IPS-20b (cell line): Measurements from ENCODE around the gene KCNMA1.

Experiments
- H3K27ac ChIP-seq: one replicate; pipeline ENCODE4 v1.5.1; 2013; ENCODE audit warnings: low read length
- H3K27me3 ChIP-seq: 2 replicates; pipeline ENCODE4 v1.6.1; 2013; ENCODE audit warnings: mild to moderate bottlenecking, low read length, inconsistent platforms; ENCODE audit not compliant: insufficient read depth
- H3K36me3 ChIP-seq: 2 replicates; pipeline ENCODE4 v1.6.1; 2013; ENCODE audit warnings: low read depth, mild to moderate bottlenecking, inconsistent platforms, low read length, moderate library complexity; ENCODE audit not compliant: insufficient read depth
- H3K4me1 ChIP-seq: 2 replicates; pipeline ENCODE4 v1.6.1; 2013; ENCODE audit warnings: mild to moderate bottlenecking, control low read depth, inconsistent platforms, low read length, moderate library complexity; ENCODE audit not compliant: insufficient read depth
- H3K4me3 ChIP-seq: 2 replicates; pipeline ENCODE4 v1.5.1; 2013; ENCODE audit warnings: mild to moderate bottlenecking, low read length, inconsistent platforms
- H3K9ac ChIP-seq: 2 replicates; pipeline ENCODE4 v1.6.1; 2013; ENCODE audit warnings: low read depth, mild to moderate bottlenecking, inconsistent platforms, low read length, moderate library complexity
- H3K9me3 ChIP-seq: 2 replicates; pipeline ENCODE4 v1.6.1; 2013; ENCODE audit warnings: mild to moderate bottlenecking, low read depth, low read length, inconsistent platforms; ENCODE audit not compliant: insufficient read depth

Gene KCNMA1

GRCh38 chr10:77613476-77614130 is 24.0 kb downstream of the KCNMA1 start:
- Histone ChIP-seq H3K4me3 (no peak overlapping the region), H3K27ac (no peak overlapping the region), H3K9me3 (no peaks in the 10 kb centered on the region), H3K4me1 (no peaks in the 10 kb centered on the region), H3K27me3 (no peaks in the 10 kb centered on the region), H3K36me3 (no peaks in the 10 kb centered on the region), H3K9ac (no peak overlapping the region)

DNA sequence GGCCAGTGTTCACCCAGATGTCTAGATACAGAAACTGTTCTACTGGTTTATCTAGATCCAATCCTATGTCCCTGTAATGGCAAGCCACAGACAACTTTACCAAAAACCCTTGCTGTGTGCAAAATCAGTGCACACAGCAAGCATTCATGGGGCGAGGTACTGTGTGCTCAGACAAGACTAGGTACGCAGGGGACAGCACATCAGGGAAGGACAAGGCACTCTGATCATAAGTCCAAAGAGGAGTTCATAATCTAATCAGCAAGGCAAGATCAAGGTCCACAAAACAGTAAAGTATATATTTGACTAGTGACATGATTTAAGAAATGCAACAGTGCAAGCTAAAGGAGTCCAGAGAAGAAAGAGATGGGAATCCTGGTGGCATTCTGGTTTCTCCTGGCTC is 25.9 kb downstream of the KCNMA1 start:
- Histone ChIP-seq H3K4me3 (no peak overlapping the region), H3K36me3 (no peaks in the 10 kb centered on the region), H3K9ac (no peak overlapping the region), H3K27me3 (no peaks in the 10 kb centered on the region), H3K4me1 (no peaks in the 10 kb centered on the region), H3K9me3 (no peaks in the 10 kb centered on the region), H3K27ac (no peak overlapping the region)

DNA sequence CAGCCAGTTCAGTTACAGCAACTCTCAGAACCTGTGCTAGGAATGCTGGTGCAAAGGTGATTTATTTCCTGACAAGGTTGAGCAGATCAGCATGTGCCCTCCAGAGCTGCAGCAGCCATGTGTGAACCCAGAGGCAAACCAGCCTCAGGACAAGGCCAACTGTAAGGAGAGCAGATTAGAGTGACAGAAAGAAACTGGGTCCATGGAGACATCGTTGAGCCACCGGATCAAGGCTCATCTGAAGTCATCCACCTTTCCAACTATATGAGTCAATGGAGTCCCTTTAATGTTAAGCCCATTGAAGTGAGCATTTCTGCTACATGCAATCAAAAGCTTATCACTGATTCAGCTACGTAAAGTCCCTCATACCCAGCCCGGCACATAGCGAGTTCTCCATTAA is 26.4 kb downstream of the KCNMA1 start:
- no peak overlapping the region for H3K4me3 ChIP-seq
- H3K27ac ChIP-seq: no peak overlapping the region
- H3K9me3 ChIP-seq: no peaks in the 10 kb centered on the region
- H3K36me3 ChIP-seq: no peaks in the 10 kb centered on the region
- H3K4me1 ChIP-seq: no peaks in the 10 kb centered on the region
- no peaks in the 10 kb centered on the region for H3K27me3 ChIP-seq
- H3K9ac ChIP-seq: no peak overlapping the region

GRCh38 chr10:77609781-77610272 is 27.8 kb downstream of the KCNMA1 start:
- Histone ChIP-seq H3K9ac (no peak overlapping the region), H3K9me3 (no peaks in the 10 kb centered on the region), H3K4me3 (no peak overlapping the region), H3K4me1 (no peaks in the 10 kb centered on the region), H3K27me3 (no peaks in the 10 kb centered on the region), H3K36me3 (no peaks in the 10 kb centered on the region), H3K27ac (no peak overlapping the region)

DNA sequence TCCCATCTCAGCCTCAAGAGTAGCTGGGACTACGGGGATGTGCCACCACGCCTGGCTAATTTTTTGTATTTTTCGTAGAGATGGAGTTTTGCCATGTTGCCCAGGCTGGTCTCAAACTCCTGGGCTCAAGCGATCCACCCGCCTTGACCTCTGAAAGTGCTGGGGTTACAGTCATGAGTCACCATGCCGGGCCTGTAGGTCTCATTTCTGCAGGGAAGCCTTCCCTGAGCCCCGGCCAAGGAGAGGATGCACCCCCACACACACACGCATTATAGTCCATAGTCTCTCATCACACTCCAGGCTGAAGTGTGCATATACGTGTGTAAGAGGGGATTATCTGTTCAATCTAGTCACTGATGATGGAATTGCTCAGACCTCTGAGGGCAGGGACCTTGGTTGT is 29.3 kb downstream of the KCNMA1 start:
- no peak overlapping the region for H3K4me3 ChIP-seq
- H3K36me3 ChIP-seq: no peaks in the 10 kb centered on the region
- H3K4me1 ChIP-seq: peaks cover 7% of the 10 kb centered on the region; the same call in 1 of the 2 replicates
- H3K9ac ChIP-seq: no peak overlapping the region
- H3K27ac ChIP-seq: no peak overlapping the region
- no peaks in the 10 kb centered on the region for H3K9me3 ChIP-seq
- no peaks in the 10 kb centered on the region for H3K27me3 ChIP-seq

- no peak overlapping the region for H3K27ac ChIP-seq
- H3K36me3 ChIP-seq: no peaks in the 10 kb centered on the region
- H3K9me3 ChIP-seq: no peaks in the 10 kb centered on the region
- no peak overlapping the region for H3K9ac ChIP-seq
- H3K4me3 ChIP-seq: no peak overlapping the region
- H3K4me1 ChIP-seq: peaks cover 14% of the 10 kb centered on the region
- no peaks in the 10 kb centered on the region for H3K27me3 ChIP-seq
Observed at GRCh38 chr10:77606751-77607150, 30.9 kb downstream of the KCNMA1 start.

DNA sequence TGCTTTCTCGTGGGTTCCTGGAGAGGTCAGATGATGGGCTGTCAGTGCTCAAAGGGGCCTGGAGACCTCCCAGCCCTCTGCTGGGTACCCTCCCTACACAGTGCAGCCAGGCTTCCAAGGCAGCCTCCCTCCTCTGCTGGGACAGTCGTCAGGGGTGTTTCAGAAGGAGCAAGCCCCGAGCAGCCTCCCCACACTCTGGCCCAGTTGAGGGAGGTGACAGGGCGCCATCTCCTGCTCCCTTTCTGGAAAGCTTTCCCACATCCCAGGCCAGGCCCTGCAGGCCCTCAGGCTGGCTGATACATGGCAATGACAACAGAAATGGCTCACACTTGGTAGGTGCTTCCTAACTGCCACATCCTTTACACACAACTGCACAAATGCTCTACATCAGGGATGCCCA is 32.1 kb downstream of the KCNMA1 start:
- H3K27me3 ChIP-seq: no peaks in the 10 kb centered on the region
- no peaks in the 10 kb centered on the region for H3K36me3 ChIP-seq
- H3K9me3 ChIP-seq: no peaks in the 10 kb centered on the region
- H3K4me1 ChIP-seq: peaks cover 14% of the 10 kb centered on the region
- H3K4me3 ChIP-seq: no peak overlapping the region
- no peak overlapping the region for H3K9ac ChIP-seq
- H3K27ac ChIP-seq: no peak overlapping the region

GRCh38 chr10:77604941-77605351 is 32.7 kb downstream of the KCNMA1 start:
- Histone ChIP-seq H3K36me3 (no peaks in the 10 kb centered on the region), H3K4me1 (peaks cover 14% of the 10 kb centered on the region), H3K4me3 (no peak overlapping the region), H3K27ac (no peak overlapping the region), H3K9me3 (no peaks in the 10 kb centered on the region), H3K9ac (no peak overlapping the region), H3K27me3 (no peaks in the 10 kb centered on the region)

- no peak overlapping the region for H3K4me3 ChIP-seq
- no peaks in the 10 kb centered on the region for H3K9me3 ChIP-seq
- H3K27me3 ChIP-seq: no peaks in the 10 kb centered on the region
- peaks cover 14% of the 10 kb centered on the region for H3K4me1 ChIP-seq
- H3K27ac ChIP-seq: no peak overlapping the region
- H3K36me3 ChIP-seq: no peaks in the 10 kb centered on the region
- H3K9ac ChIP-seq: no peak overlapping the region
Observed at GRCh38 chr10:77604063-77604462, 33.5 kb downstream of the KCNMA1 start.

GRCh38 chr10:77603534-77603927 is 34.1 kb downstream of the KCNMA1 start:
- Histone ChIP-seq H3K36me3 (no peaks in the 10 kb centered on the region), H3K9ac (0 out of 2 replicates have a peak overlapping the region, but pooled peaks have one; percentile 26), H3K9me3 (no peaks in the 10 kb centered on the region), H3K4me3 (no peak overlapping the region), H3K27me3 (no peaks in the 10 kb centered on the region), H3K4me1 (peaks cover 14% of the 10 kb centered on the region), H3K27ac (no peak overlapping the region)

DNA sequence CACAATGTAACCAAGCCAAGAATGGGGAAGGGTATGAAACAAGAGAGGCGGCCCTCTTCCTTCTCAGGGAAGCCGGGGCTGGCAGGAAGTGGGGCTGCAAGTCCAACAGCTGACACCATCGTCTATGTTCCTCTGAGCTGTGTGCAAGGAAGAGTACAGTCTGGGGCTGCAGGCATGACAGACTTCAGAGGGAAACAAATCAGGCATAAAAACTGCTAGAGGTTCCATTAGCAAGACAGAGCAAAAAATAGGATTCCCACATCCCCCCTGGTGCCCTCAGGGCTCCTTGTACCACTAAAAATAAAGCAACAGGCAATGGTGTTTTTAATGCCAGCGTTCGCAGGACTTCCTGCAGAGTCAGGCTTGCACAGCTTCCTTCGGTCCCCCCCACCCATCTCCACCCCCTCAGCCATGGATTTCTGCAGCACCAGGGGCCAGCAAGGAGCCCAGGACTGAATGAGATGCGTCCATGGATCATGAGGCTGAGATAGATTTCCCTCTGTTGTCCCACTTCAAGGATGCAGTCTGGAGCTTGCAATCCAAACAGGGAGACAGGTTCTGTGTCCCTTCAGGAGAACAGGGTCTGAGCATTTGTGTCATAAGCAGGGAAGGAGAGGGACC is 34.6 kb downstream of the KCNMA1 start:
- no peaks in the 10 kb centered on the region for H3K36me3 ChIP-seq
- H3K9ac ChIP-seq: 0 out of 2 replicates have a peak overlapping the region, but pooled peaks have one; percentile 26
- H3K4me3 ChIP-seq: no peak overlapping the region
- no peak overlapping the region for H3K27ac ChIP-seq
- H3K9me3 ChIP-seq: no peaks in the 10 kb centered on the region
- peaks cover 14% of the 10 kb centered on the region for H3K4me1 ChIP-seq
- no peaks in the 10 kb centered on the region for H3K27me3 ChIP-seq

- H3K9ac ChIP-seq: no peak overlapping the region
- H3K4me3 ChIP-seq: no peak overlapping the region
- no peak overlapping the region for H3K27ac ChIP-seq
- H3K9me3 ChIP-seq: no peaks in the 10 kb centered on the region
- peaks cover 14% of the 10 kb centered on the region for H3K4me1 ChIP-seq
- no peaks in the 10 kb centered on the region for H3K36me3 ChIP-seq
- H3K27me3 ChIP-seq: no peaks in the 10 kb centered on the region
Observed at GRCh38 chr10:77602231-77602912, 35.2 kb downstream of the KCNMA1 start.
